K562 (cell line): ENCODE results near the gene DNAJC25. TPM values are rescaled to one million over a fixed set of nuclear protein-coding genes. Genes with fewer than 3 reads are reported as not detected.
A peak's percentile ranks its signal among the peaks of the same experiment; 100 is the strongest.

Experiments
- ARID1B ChIP-seq: fragments of 450-650 bp; IDR thresholded peaks from 2 replicates; pipeline ENCODE4 v1.6.1; 2016; ENCODE audit warnings: antibody characterized with exemption, mild to moderate bottlenecking, inconsistent platforms
- ARID4B ChIP-seq: sonication (generic); formaldehyde crosslinking; IDR thresholded peaks from 2 replicates; pipeline ENCODE4 v1.8.0; 2022; ENCODE audit warnings: mild to moderate bottlenecking, missing genetic modification reagents
- EGR1 ChIP-seq: fragments of 450-650 bp; conservative IDR thresholded peaks from 2 replicates; pipeline ENCODE4 v1.6.1; 2017; ENCODE audit warnings: mild to moderate bottlenecking
- ETV5 ChIP-seq: sonication (generic); formaldehyde crosslinking; IDR thresholded peaks from 2 replicates; pipeline ENCODE4 v1.4.0; 2020; ENCODE audit warnings: low read depth, mild to moderate bottlenecking, missing genetic modification reagents
- HDAC2 ChIP-seq: fragments of 450-650 bp; IDR thresholded peaks from 2 replicates; pipeline ENCODE4 v1.6.1; 2016; ENCODE audit warnings: mild to moderate bottlenecking
- HMG20B ChIP-seq: fragments of 250-450 bp; sonication (Bioruptor Pico); IDR thresholded peaks from 2 replicates; pipeline ENCODE4 v1.5.0; 2021; ENCODE audit warnings: mild to moderate bottlenecking
- MTA2 ChIP-seq: fragments of 450-650 bp; IDR thresholded peaks from 2 replicates; pipeline ENCODE4 v1.6.1; 2016; ENCODE audit warnings: low read depth
- MXI1 ChIP-seq: IDR thresholded peaks from 2 replicates; pipeline ENCODE4 v1.6.1; 2011; ENCODE audit warnings: low read depth, mild to moderate bottlenecking, improper control_type of control experiment, low read length
- NRF1 ChIP-seq, 2 experiments: fragments of 450-650 bp; IDR thresholded peaks in 1 of 2; conservative IDR thresholded peaks in 1 of 2; 2 replicates each; pipeline ENCODE4 v1.6.1; 2014; ENCODE audit warnings: mild to moderate bottlenecking in 2 of 2
- RCOR1 ChIP-seq, 2 experiments: IDR thresholded peaks; 2 replicates each; pipeline ENCODE4 v1.6.1; 2012; ENCODE audit warnings: low read depth in 2 of 2, low read length in 2 of 2, borderline replicate concordance in 1 of 2, improper control_type of control experiment in 1 of 2
- SMARCA4 ChIP-seq: fragments of 450-650 bp; IDR thresholded peaks from 2 replicates; pipeline ENCODE4 v1.6.1; 2016
- TOE1 ChIP-seq, 2 experiments: fragments of 450-650 bp in 1 of 2; sonication (generic) in 1 of 2; formaldehyde crosslinking in 1 of 2; IDR thresholded peaks; 2 replicates each; pipeline versions ENCODE4 v1.7.1 to v1.8.0; 2016 to 2022; ENCODE audit warnings: borderline replicate concordance in 2 of 2, mild to moderate bottlenecking in 2 of 2, antibody characterized with exemption in 1 of 2, inconsistent platforms in 1 of 2, low read depth in 1 of 2, missing genetic modification reagents in 1 of 2, moderate library complexity in 1 of 2
- TSHZ1 ChIP-seq: fragments of 250-450 bp; sonication (Bioruptor Pico); IDR thresholded peaks from 2 replicates; pipeline ENCODE4 v1.4.0; 2020; ENCODE audit warnings: mild to moderate bottlenecking, moderate library complexity
- XRCC5 ChIP-seq: fragments of 200-400 bp; formaldehyde crosslinking; IDR thresholded peaks from 2 replicates; pipeline ENCODE4 v1.6.1; 2017; ENCODE audit warnings: low read depth, mild to moderate bottlenecking, low read length
- ZFP36 ChIP-seq: fragments of 150-350 bp; IDR thresholded peaks from 2 replicates; pipeline ENCODE4 v1.6.1; 2018; ENCODE audit warnings: low read length, low read depth; ENCODE audit not compliant: partially characterized antibody
- ZNF778 ChIP-seq: fragments of 450-650 bp; formaldehyde crosslinking; IDR thresholded peaks from 2 replicates; pipeline ENCODE4 v1.4.0; 2020; ENCODE audit warnings: mild to moderate bottlenecking, moderate library complexity
- polyA plus RNA-seq, 8 experiments: library from polyadenylated mRNA; depleted of rRNA in 4 of 8; stranded (reverse) in 5 of 8; unstranded in 3 of 8; fragments of >200 nt; fragmentation: Nextera tagmentation in 2 of 8; fragmentation: Illumina TruSeq in 1 of 8; extraction: Ambion mirVana in 2 of 8; extraction: Trizol in 1 of 8; gene quantifications; 2 replicates each; pipeline versions ENCODE4 v1.2.1 to v1.2.3, GENCODE V29; 2011 to 2014; ENCODE audit warnings: inconsistent platforms in 1 of 8, missing spikeins in 1 of 8
- total RNA-seq, 7 experiments: library from RNA; depleted of rRNA in 6 of 7; stranded (reverse); fragments of >200 nt in 6 of 7; fragmentation: Illumina TruSeq in 2 of 7; extraction: Trizol in 2 of 7; gene quantifications; 2 replicates each; pipeline versions ENCODE4 v1.2.1 to v1.2.3, GENCODE V29; 2011 to 2021; ENCODE audit warnings: low replicate concordance in 1 of 7

Gene DNAJC25
- total and polyA plus RNA-seq, 9 of the 15 experiments (the other 6 are each of a cell fraction or from before 2014, with no cell fraction given) = 3.7 to 11.2 (median 7.1) TPM

GRCh38 chr9:111661150-111661801 is 30.1 kb downstream of the DNAJC25 start, which contains the start of gene GNG10 (continued):
- TF ChIP-seq ZFP36 (no peak), XRCC5 (no peak), TSHZ1 (CRISPR knock-in tag) (no peak), EGR1 (peak; percentile 94), HMG20B (CRISPR knock-in tag) (no peak), NRF1 (conservative IDR thresholded peaks at IDR 0.05 in 1 of 2, IDR thresholded peaks at IDR 0.05 in 1 of 2) (peak; percentile 24 to 47; a peak in 2 of 4 replicates), ZNF778 (no peak), ARID4B (CRISPR knock-in tag) (no peak), MTA2 (0 out of 2 replicates have a peak, but pooled peaks have one; percentile 6), SMARCA4 (0 out of 2 replicates have a peak, but pooled peaks have one; percentile 23), HDAC2 (peak; percentile 41; the same call in 1 of the 2 replicates), TOE1 (IDR thresholded peaks at IDR 0.05; ENCODE audit: borderline replicate concordance) (no peak), TOE1 (CRISPR knock-in tag; IDR thresholded peaks at IDR 0.05; ENCODE audit: borderline replicate concordance, low read depth) (no peak), ARID1B (peak; percentile 45; the same call in 1 of the 2 replicates), MXI1 (no peak), ETV5 (CRISPR knock-in tag) (no peak), RCOR1 (IDR thresholded peaks at IDR 0.05; ENCODE audit: borderline replicate concordance in 1 of 2, low read depth in 2 of 2, low read length in 2 of 2) (peak in 1 of 2 experiments; percentile 25; a peak in 1 of 4 replicates)
